GM12873 (cell line): ENCODE measurements around the gene MYO7B.

ENCODE experiments used
- TF ChIP-seq, protein P1 (sequence below): IDR thresholded peaks from 2 replicates; pipeline ENCODE4 v1.5.1; 2012; ENCODE audit warnings: low read depth, mild to moderate bottlenecking, moderate library complexity, low read length, control low read depth; ENCODE audit not compliant: insufficient read depth; ENCODE audit errors: missing control alignments

The MYO7B gene

DNA sequence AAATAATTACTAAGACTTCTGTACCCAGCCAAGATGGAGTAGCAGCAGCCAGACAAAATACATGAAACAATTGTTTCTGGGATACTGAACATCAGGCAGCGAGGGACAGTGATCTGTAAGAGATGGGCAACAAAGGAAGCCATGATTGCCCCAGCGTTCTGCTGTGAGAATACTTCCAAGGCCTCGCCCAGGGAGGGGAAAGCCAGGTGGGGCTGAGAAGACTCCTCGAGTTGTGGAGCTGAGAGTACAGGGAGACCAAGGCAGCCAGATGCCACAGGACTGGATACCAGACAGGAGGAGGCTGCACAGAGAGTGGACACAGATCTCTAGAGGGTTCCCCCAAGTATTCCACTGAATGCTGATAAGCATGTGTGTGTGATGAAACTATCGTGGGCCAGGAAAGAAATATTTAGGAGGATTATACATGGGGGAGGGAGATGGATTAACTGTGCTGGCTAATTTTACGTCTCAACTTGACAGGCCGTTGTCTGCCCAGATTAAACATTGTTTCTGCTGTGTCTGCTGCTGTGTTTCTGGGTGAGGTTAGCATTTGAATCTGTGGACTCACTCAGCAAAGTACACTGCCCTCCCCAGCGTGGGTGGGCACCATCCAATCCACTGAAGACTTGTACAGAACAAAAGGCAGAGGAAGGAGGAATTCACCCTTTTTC, 150.1 kb downstream of the MYO7B start:
- TF ChIP-seq, protein P1, sequence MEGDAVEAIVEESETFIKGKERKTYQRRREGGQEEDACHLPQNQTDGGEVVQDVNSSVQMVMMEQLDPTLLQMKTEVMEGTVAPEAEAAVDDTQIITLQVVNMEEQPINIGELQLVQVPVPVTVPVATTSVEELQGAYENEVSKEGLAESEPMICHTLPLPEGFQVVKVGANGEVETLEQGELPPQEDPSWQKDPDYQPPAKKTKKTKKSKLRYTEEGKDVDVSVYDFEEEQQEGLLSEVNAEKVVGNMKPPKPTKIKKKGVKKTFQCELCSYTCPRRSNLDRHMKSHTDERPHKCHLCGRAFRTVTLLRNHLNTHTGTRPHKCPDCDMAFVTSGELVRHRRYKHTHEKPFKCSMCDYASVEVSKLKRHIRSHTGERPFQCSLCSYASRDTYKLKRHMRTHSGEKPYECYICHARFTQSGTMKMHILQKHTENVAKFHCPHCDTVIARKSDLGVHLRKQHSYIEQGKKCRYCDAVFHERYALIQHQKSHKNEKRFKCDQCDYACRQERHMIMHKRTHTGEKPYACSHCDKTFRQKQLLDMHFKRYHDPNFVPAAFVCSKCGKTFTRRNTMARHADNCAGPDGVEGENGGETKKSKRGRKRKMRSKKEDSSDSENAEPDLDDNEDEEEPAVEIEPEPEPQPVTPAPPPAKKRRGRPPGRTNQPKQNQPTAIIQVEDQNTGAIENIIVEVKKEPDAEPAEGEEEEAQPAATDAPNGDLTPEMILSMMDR = no peak
